HepG2 (cell line): ENCODE measurements around the gene GYS1. TPM values are rescaled to one million over a fixed set of nuclear protein-coding genes. Genes with fewer than 3 reads are reported as not detected.

ENCODE experiments used
- ATAC-seq: fragments of 200-7000 bp; cut with Tn5 transposase; 3 replicates; pipeline ENCODE4 v1.9.1; 2020; ENCODE audit warnings: mild to moderate bottlenecking, moderate library complexity
- BruUV-seq: library from RNA; stranded (reverse); fragments of 400-500 nt; replicated peaks from 2 replicates; lab custom pipeline; 2021; lab: Mats Ljungman, UMichigan
- CTCF ChIA-PET: fragments of 300-600 bp; formaldehyde crosslinking; extraction: SDS; loops from one replicate; lab custom pipeline; 2021; ENCODE audit warnings: low total read pairs, inconsistent platforms, low intra/inter-chr PET ratio; lab: Yijun Ruan, JAX
- POLR2A ChIA-PET: fragments of 350-600 bp; sonication (Branson Sonifier 250); formaldehyde crosslinking; loops from one replicate; lab custom pipeline; 2020; ENCODE audit warnings: antibody characterized with exemption, inconsistent platforms; lab: Yijun Ruan, JAX
- DNase-seq: peaks from one replicate; pipeline ENCODE4 v3.0.0-alpha.2; 2015; ENCODE audit warnings: low spot score
- FAIRE-seq: peaks from 3 replicates; lab custom pipeline; 2011; peaks lifted over from hg19 to GRCh38; lab: Jason Lieb, UNC
- H2AFZ ChIP-seq: one replicate; pipeline ENCODE4 v1.6.1; 2011; ENCODE audit warnings: low read length, inconsistent platforms
- H3K27ac ChIP-seq: fragments of 300-600 bp; 3 replicates; pipeline ENCODE4 v1.8.0; 2011; ENCODE audit warnings: mixed run types, mild to moderate bottlenecking, mixed read lengths, low read length, inconsistent platforms; ENCODE audit not compliant: insufficient read depth; ENCODE audit errors: extremely low read length
- H3K27me3 ChIP-seq, 2 experiments: fragments of 200-600 bp in 1 of 2; 2 replicates in 1 of 2; 3 replicates in 1 of 2; pipeline versions ENCODE4 v1.6.0 to v1.8.0; 2011; ENCODE audit warnings: low read length in 2 of 2, mild to moderate bottlenecking in 2 of 2, moderate library complexity in 2 of 2, inconsistent platforms in 1 of 2; ENCODE audit not compliant: insufficient read depth in 2 of 2, control insufficient read depth in 1 of 2
- H3K36me3 ChIP-seq, 2 experiments: fragments of 200-600 bp in 1 of 2; replicated peaks in 1 of 2; 2 replicates in 1 of 2; 3 replicates in 1 of 2; pipeline versions ENCODE4 v1.5.1 to v1.8.0; 2011; ENCODE audit warnings: low read length in 2 of 2, inconsistent platforms in 1 of 2; ENCODE audit not compliant: insufficient read depth in 2 of 2, control insufficient read depth in 1 of 2
- H3K4me1 ChIP-seq: 2 replicates; pipeline ENCODE4 v1.5.1; 2012; ENCODE audit warnings: low read length, inconsistent platforms; ENCODE audit not compliant: insufficient read depth
- H3K4me2 ChIP-seq: 2 replicates; pipeline ENCODE4 v1.6.0; 2011; ENCODE audit warnings: low read depth, low read length, inconsistent platforms
- H3K4me3 ChIP-seq, 3 experiments: fragments of 200-600 bp in 1 of 3; sonication (generic), shearing (Covaris generic) in 1 of 3; replicated peaks in 1 of 3; 2 replicates each; pipeline ENCODE4 v1.5.1; 2011 to 2016; ENCODE audit warnings: low read length in 3 of 3, inconsistent platforms in 2 of 3, low read depth in 2 of 3, mild to moderate bottlenecking in 2 of 3, control low read depth in 1 of 3, mixed read lengths in 1 of 3; ENCODE audit not compliant: insufficient read depth in 1 of 3
- H3K79me2 ChIP-seq: one replicate; pipeline ENCODE4 v1.6.1; 2011; ENCODE audit warnings: low read length, inconsistent platforms; ENCODE audit not compliant: insufficient read depth
- H3K9ac ChIP-seq: 2 replicates; pipeline ENCODE4 v1.6.0; 2011; ENCODE audit warnings: mild to moderate bottlenecking, low read depth, low read length, inconsistent platforms; ENCODE audit not compliant: insufficient read depth
- H3K9me3 ChIP-seq: 2 replicates; pipeline ENCODE4 v1.5.1; 2012; ENCODE audit warnings: mild to moderate bottlenecking, low read length
- H4K20me1 ChIP-seq: 2 replicates; pipeline ENCODE4 v1.6.0; 2011; ENCODE audit warnings: inconsistent platforms, mild to moderate bottlenecking, low read length, moderate library complexity; ENCODE audit not compliant: insufficient read depth
- DMTF1 ChIP-seq: sonication (generic); formaldehyde crosslinking; IDR thresholded peaks from 2 replicates; pipeline ENCODE4 v1.4.0; 2020; ENCODE audit warnings: mild to moderate bottlenecking, missing genetic modification reagents
- DZIP1 ChIP-seq: sonication (generic); formaldehyde crosslinking; IDR thresholded peaks from 2 replicates; pipeline ENCODE4 v1.5.0; 2020; ENCODE audit warnings: mild to moderate bottlenecking, missing genetic modification reagents
- EZH2 ChIP-seq: conservative IDR thresholded peaks from 2 replicates; pipeline ENCODE4 v1.6.1; 2012; ENCODE audit warnings: mild to moderate bottlenecking, low read depth, low read length, moderate library complexity
- MATR3 ChIP-seq: sonication (generic); formaldehyde crosslinking; IDR thresholded peaks from 2 replicates; pipeline ENCODE4 v1.4.0; 2020; ENCODE audit warnings: missing genetic modification reagents
- SMARCE1 ChIP-seq: fragments of 450-650 bp; IDR thresholded peaks from 2 replicates; pipeline ENCODE4 v1.6.1; 2017; ENCODE audit warnings: borderline replicate concordance
- SOX13 ChIP-seq, 3 experiments: fragments of 450-650 bp in 1 of 3; sonication (generic) in 1 of 3; formaldehyde crosslinking in 1 of 3; IDR thresholded peaks in 2 of 3; conservative IDR thresholded peaks in 1 of 3; 2 replicates each; pipeline versions ENCODE4 v1.5.0 to v1.6.1; 2016 to 2020; ENCODE audit warnings: antibody characterized with exemption in 1 of 3, mild to moderate bottlenecking in 1 of 3, missing compliant biosample characterization in 1 of 3, missing genetic modification reagents in 1 of 3, moderate library complexity in 1 of 3
- ZFYVE20 ChIP-seq: sonication (generic); formaldehyde crosslinking; IDR thresholded peaks from 2 replicates; pipeline ENCODE4 v1.8.0; 2023; ENCODE audit warnings: low read depth, mild to moderate bottlenecking, moderate library complexity, missing genetic modification reagents, borderline replicate concordance
- ZMYM2 ChIP-seq: sonication (generic); formaldehyde crosslinking; IDR thresholded peaks from 2 replicates; pipeline ENCODE4 v1.8.0; 2022; ENCODE audit warnings: mild to moderate bottlenecking, missing genetic modification reagents
- ZNF20 ChIP-seq: sonication (generic); formaldehyde crosslinking; IDR thresholded peaks from 2 replicates; pipeline ENCODE4 v1.4.0; 2020; ENCODE audit warnings: mild to moderate bottlenecking, moderate library complexity, missing genetic modification reagents
- ZNF550 ChIP-seq: sonication (generic); formaldehyde crosslinking; IDR thresholded peaks from 2 replicates; pipeline ENCODE4 v1.4.0; 2020; ENCODE audit warnings: mild to moderate bottlenecking, missing genetic modification reagents, borderline replicate concordance
- ZNF770 ChIP-seq: sonication (generic); formaldehyde crosslinking; IDR thresholded peaks from 2 replicates; pipeline ENCODE4 v1.5.0; 2020; ENCODE audit warnings: mild to moderate bottlenecking, missing genetic modification reagents
- WGBS: methylation state at CpG from one replicate; pipeline ENCODE4 v1.1.6; 2017; ENCODE audit warnings: low lambda C conversion rate; 5-methylcytosine and 5-hydroxymethylcytosine counted together
- in situ Hi-C: cut with HindIII; loops from 2 replicates; pipeline ENCODE4 v1.10.0; 2017; ENCODE audit warnings: low pct_unique_long_range_greater_than_20kb; ENCODE audit not compliant: extremely low pct_ligation_motif_present
- intact Hi-C: fragments of 100-400 bp; cut with micrococcal nuclease; formaldehyde crosslinking; loops from one replicate; pipeline ENCODE4 v1.10.0; 2022; ENCODE audit not compliant: unreplicated experiment
- polyA plus RNA-seq, 8 experiments: library from polyadenylated mRNA; depleted of rRNA in 3 of 8; stranded (reverse) in 7 of 8; unstranded in 1 of 8; fragments of >200 nt; fragmentation: Illumina TruSeq in 4 of 8; extraction: Trizol in 4 of 8; gene quantifications; 2 replicates each; pipeline versions ENCODE4 v1.2.1 to v1.2.3, GENCODE V29; 2011 to 2016; ENCODE audit warnings: low read depth in 4 of 8, missing spikeins in 1 of 8, mixed read lengths in 1 of 8; ENCODE audit not compliant: insufficient read depth in 1 of 8
- total RNA-seq, 5 experiments: library from RNA; depleted of rRNA; stranded (reverse); fragments of >200 nt; fragmentation: Illumina TruSeq; extraction: Trizol; gene quantifications; 2 replicates each; pipeline ENCODE4 v1.2.3, GENCODE V29; 2016; ENCODE audit warnings: low read depth in 1 of 5

The GYS1 gene
- total and polyA plus RNA-seq, 2 of the 13 experiments (the other 11 are each of a cell fraction or from before 2014, with no cell fraction given), result 18.4 to 42.1 TPM

GRCh38 chr19:48991011-48991609 lies 2.0 kb downstream of the GYS1 start:
- Histone ChIP-seq H4K20me1 (no peaks in the 10 kb centered on the region), H3K4me1 (peaks cover 35% of the 10 kb centered on the region), H3K36me3 (peaks cover 9 to 23% of the 10 kb centered on the region in 2 experiments; a peak in 4 of 5 replicates), H3K27ac (no peak overlapping the region), H3K4me2 (peak overlapping the region; percentile 93), H3K79me2 (peaks cover 49% of the 10 kb centered on the region), H3K4me3 (peak overlapping the region in 2 of 3 experiments; percentile 93 to 98; a peak in 4 of 6 replicates), H3K27me3 (no peaks in the 10 kb centered on the region; a peak in 1 of 5 replicates), H3K9me3 (no peaks in the 10 kb centered on the region), H2AFZ (no peak overlapping the region), H3K9ac (peak overlapping the region; percentile 85)
- no peak for ATAC-seq
- intact Hi-C loops, result no loop called here
- TF ChIP-seq MATR3 (CRISPR knock-in tag), result no peak
- TF ChIP-seq ZFYVE20 (CRISPR knock-in tag), result no peak
- TF ChIP-seq SMARCE1, result no peak
- TF ChIP-seq EZH2, result no peak
- TF ChIP-seq ZNF550 (CRISPR knock-in tag), result no peak
- no peak for TF ChIP-seq ZNF20 (CRISPR knock-in tag)
- no peak for TF ChIP-seq DMTF1 (CRISPR knock-in tag)
- TF ChIP-seq DZIP1, result no peak
- TF ChIP-seq SOX13 (IDR thresholded peaks at IDR 0.05), result no peak
- TF ChIP-seq SOX13 (CRISPR knock-in tag; conservative IDR thresholded peaks at IDR 0.05 in 1 of 2, IDR thresholded peaks at IDR 0.05 in 1 of 2), result no peak
- TF ChIP-seq ZNF770 (CRISPR knock-in tag), result no peak
- no peak for TF ChIP-seq ZMYM2 (CRISPR knock-in tag)
- POLR2A ChIA-PET, result no interaction called here
- CTCF ChIA-PET, result no interaction called here
- 94% methylated on average over 22 of the region's 22 CpGs for WGBS
- no peak for FAIRE-seq
- BruUV-seq, result no TSS peak
- in situ Hi-C loops, result no loop called here
- no peak for DNase-seq
